Stimulated activated CD8-positive, alpha-beta memory T cell treated with anti-CD3 and anti-CD28 coated beads, Interleukin-15, amount 100 ng/mL, for 24 hours (primary cell): Measurements from ENCODE around the gene INTU.
"Not testable (repeated sequence)": the region's sequence is repeated elsewhere in the genome, so short reads cannot be mapped to it uniquely, and the experiment has no call there.

Experiments used
- DNase-seq: peaks from one replicate; pipeline ENCODE4 v3.0.0-alpha.2; 2020; ENCODE audit warnings: low read depth

INTU gene

DNA sequence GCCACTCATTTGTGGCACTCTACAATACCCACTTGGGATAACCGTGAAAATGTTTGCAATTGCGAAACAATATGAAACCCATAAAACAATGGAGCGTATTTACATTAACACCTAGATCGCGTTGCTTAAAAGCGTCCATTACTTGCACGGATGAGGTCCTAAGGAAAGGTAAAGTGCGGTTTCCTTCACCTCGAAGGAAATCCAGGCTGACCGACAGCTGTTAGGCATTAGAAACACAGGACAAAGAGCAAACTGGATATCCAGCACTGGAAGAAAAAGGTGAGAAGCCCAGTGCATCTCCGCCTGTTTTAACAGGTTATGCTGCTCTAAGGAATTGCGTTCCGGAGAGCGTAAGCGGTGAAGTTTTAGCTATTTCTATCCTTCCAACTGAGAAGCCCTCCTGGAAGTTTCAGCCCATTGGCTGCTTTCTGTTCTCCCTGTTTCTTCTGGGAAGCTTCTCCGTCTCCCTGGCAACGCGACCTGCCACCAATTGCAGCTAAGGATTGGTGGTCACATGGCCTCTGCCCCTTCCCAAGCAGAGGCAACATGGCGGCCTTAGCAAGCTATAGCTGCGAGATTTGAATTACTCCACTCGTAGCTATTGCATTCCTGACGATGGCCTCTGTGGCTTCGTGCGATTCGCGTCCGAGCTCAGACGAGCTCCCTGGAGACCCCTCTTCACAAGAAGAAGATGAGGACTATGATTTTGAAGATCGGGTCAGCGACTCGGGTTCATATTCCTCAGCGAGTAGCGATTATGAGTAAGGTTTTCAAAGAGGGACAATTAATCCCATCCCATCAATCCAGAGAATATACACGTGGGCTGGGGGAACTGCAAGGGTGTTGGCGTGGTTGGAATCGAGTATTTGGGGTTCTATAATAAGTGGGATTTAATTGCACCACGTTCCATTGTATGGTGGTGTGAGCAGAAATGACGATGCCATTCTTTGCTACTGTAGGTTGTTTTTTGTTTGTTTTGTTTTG is at the start of gene INTU:
Gene INTU (plus strand): TSS at position 538 of the 984 bp plus-strand sequence. CDS start 78 bp downstream, at position 616.
- DNase-seq: no peak

- not testable (repeated sequence) for DNase-seq
Observed at GRCh38 chr4:127586496-127586895, 46.3 kb upstream of the INTU start.

GRCh38 chr4:127586922-127587571 is 45.7 kb upstream of the INTU start:
- DNase-seq: no peak

DNA sequence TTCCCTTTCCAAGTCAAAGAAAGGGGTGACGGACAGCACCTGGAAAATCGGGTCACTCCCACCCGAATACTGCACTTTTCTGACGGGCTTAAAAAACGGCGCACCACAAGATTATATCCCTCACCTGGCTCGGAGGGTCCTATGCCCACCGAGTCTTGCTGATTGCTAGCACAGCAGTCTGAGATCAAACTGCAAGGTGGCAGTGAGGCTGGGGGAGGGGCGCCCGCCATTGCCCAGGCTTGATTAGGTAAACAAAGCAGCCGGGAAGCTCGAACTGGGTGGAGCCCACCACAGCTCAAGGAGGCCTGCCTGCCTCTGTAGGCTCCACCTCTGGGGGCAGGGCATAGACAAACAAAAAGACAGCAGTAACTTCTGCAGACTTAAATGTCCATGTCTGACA is 43.6 kb upstream of the INTU start:
- DNase-seq: not testable (repeated sequence)

DNA sequence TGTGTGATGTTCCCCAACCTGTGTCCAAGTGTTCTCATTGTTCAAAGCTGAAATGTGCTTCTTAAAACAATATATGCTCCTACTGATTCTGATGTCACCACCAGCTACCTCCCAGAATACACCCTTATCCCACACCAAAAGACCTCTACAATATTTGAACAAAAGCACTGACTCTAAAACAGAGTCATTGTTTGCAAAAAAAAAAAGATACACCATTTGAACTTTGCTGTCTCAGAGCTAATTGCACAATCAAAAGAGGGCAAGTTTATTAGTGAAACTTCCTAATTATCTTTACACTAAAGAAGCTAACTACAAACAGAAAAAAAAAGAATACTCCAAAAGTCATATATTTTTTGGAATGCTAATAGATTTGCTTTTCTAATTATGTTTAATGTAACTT is 34.1 kb upstream of the INTU start:
- no peak for DNase-seq

GRCh38 chr4:127601029-127601428 is 31.7 kb upstream of the INTU start:
- DNase-seq: no peak

DNA sequence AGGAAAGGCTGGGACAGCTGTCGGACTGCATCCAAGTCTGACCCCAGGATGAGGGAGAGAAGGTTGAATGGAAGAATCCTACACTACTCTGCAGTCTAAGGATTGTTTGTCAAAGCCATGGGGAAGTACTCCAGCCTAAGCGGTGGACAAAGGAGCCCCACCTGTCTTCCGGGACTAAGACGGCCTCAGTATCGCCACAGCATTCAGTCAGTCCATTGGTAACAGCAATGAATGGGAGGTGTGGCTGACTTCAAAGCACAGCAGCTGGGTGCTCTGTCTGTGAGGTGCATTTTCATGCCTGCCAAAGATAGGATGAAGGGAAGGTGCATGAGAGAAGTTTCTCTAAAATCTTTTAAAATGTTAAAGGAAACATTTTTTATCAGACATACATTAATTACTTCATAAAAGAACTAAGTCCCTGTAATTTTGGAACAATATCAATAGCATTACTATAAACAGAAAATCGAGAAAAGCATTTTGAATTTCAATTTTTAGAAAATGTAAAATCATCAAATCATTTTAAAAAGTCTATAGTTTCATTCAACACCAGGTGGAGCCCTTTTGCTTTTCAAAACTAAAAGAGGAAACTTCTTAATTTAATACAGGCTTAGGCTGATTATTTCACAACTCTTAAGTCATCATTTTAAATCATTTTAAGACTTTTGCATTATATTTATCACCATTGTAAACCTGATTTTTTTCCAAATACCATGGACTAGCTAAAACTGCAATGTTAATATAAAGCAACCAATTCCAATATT is 27.6 kb upstream of the INTU start:
- DNase-seq: no peak

DNA sequence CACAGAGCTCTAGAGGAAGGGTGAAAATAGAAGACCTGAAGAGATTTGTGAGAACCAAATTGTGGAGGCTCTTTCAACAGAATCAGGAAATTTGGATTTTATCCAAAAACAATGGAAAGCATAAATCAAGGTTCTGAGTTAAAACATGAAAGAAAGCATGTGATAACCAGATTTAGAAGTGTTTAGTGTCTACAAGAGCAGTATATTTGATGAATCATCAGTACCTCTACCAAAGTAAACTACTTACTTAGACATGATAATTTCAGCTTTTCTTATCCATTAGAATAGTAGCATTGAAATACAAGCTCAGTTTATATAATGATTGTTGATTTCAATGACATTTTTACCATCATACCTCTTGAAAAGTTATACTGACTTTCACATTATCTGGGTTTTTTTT is 25.9 kb upstream of the INTU start:
- no peak for DNase-seq

DNA sequence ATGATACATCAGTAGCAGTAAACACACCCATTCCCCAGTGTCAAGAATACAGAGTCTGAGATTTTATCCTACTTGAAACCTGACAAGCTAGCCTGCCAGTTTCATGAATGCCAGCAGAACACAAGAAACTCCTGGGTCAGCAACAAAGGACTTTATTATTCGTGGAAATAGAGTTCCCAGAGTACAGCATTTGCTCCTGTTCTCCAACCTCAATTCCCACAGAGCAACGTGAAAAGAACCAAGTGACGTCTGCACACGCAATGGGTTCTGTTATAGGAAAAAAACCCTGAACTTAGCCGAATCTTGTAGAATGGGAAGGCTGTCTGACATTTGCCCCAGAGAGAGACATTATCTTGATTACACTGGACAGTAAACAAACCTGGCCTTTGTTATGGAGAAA is 23.3 kb upstream of the INTU start:
- no peak for DNase-seq

- no peak for DNase-seq
Observed at GRCh38 chr4:127610488-127610887, 22.3 kb upstream of the INTU start.

GRCh38 chr4:127616898-127617297 is 15.9 kb upstream of the INTU start:
- no peak for DNase-seq

- no peak for DNase-seq
Observed at GRCh38 chr4:127618427-127618826, 14.3 kb upstream of the INTU start.

- DNase-seq: no peak
Observed at GRCh38 chr4:127622621-127622920, 10.2 kb upstream of the INTU start.

DNA sequence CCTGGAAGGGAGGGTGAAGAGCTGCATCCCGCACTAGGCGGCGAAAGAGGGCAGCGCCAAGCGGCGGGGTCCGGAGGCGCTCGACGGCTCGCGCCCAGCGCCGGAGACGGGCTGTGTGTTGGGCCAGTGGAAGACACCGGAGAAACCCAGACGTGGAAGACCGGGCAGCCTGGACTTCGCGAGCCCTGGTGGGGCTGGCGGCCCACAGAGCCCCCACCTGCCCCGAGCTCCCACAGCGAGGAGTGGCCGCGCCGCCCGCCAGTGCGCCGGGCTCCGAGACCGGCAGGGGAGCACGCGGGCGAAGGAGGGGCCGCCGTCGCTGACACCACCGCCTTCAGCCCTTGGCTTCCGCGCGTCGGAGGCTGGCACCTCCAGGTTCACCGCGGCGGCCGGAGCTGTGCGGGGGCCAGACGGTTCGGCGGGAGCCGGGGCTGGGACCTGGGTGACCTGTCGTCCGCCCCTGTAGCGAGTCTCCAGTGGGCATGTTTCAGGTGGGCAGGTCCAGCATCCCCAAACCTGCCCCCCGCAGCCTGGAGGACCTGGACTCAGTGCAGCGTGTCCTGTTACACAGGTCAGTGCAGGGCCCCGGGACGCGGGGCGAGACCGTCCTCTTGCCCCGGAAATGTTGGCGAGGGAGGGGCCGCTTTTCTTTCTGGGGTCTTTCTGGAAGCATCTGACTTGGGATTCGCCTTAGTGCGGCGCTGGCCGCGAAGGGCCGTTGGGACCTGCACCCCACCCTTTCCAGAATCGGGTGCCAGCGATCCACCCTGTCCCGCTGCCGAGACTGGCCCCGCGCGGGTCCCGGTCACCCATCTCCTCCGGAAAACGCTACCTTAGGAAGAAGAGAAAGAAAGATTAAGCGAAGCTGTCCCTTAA is 9.6 kb upstream of the INTU start:
- DNase-seq: no peak

GRCh38 chr4:127623797-127624083 is 9.0 kb upstream of the INTU start:
- DNase-seq: no peak

- DNase-seq: no peak
Observed at GRCh38 chr4:127624173-127624572, 8.6 kb upstream of the INTU start.

DNA sequence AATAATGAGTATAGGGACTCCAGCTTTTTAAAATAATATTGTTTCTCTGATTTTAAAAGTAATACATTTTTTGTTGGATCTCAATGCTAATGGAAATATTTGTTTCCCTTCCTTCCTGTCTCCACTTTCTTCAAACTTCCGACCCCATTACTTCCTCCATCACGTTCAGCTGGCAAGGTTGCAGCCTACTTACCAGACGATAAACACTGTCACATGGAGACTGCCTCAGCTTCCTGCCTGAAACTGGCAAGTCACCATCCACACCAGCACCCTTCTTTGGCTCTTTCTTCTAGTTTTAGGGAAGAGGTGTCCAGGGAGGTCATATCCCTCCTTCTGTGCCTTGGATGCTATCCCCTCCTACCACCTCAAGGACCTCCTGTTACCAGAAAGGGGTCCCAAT is 3.4 kb upstream of the INTU start:
- DNase-seq: no peak

DNA sequence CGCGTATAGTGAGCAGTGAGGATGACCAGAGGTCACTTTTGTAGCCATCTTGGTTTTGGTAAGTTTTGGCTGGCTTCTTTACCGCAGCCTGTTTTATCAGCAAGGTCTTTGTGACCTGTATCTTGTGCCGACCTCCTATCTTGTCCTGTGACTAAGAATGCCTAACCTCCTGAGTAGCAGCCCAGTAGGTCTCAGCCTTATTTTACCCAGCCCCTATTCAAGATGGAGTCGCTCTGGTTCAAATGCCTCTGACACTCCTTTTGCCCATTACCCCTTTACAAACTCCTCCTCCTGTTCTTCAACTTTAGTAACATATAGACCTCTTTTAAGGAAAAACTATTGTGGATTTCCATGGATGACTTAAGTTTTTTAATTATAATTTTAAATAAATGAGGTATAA is 2.6 kb upstream of the INTU start:
- DNase-seq: no peak

GRCh38 chr4:127631420-127631819 is 1.3 kb upstream of the INTU start:
- no peak for DNase-seq

DNA sequence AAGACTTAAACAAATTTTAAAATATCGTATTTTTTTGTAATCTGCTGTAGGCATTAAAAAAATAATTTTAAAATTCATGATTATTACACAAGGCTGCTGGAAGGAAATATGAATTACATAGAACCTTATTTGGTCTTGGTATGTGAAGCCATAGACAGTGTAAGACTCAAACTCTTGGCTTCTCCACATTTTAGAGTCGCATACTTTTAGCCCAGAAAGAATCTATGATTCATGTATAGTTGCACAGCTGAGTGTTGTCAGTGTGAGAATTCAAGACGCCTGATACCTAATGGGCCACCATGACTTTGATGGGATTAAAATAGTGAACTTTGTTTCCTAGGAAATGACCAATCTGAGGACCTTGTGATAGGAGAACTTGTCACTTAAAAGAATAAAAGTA is 1.4 kb downstream of the INTU start:
- no peak for DNase-seq

DNA sequence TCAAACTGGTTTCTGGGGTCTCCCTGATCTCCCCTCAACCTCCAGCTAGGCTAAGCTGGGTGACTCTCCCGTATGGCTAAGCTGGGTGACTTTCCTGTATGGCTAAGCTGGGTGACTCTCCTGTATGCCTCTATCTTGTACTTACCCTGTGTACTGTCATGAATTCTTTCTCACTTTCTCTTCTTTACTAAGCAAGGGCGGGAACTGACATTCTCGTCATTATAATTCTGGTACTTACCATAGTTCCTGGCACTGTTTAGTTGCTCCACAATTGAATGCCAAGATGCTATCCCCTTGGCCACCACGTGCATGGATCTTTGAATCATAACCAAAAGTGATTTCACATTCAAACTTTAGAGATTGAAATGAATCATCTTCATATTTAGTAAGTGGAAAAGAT is 8.8 kb downstream of the INTU start:
- no peak for DNase-seq

DNA sequence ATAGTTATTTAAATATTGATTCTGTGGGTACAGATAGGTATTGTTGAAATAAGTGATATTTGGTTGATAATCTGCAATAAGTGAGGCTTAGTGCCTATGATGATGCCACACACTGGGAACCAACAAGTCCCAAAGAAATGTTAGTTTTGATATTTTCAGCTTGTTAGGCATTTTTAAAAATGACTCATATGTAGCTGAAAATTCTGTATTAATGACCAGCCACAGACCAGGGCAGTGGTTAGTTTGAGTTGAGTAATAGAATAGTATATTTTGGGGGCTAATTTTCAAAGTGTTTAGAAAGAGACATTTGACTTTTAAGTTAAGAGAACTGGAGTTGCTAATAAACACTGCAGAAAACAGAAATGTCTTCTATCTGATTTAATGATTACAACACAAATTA is 9.4 kb downstream of the INTU start:
- DNase-seq: no peak
